Measurements from ENCODE around the gene CCL3.
"Not testable (repeated sequence)": the region's sequence is repeated elsewhere in the genome, so short reads cannot be mapped to it uniquely, and the experiment has no call there.

The CCL3 gene

GRCh38 chr17:36123431-36123830 lies 33.5 kb upstream of the CCL3 start:
- H3K4me1 Mint-ChIP-seq: no peaks in the 10 kb centered on the region
- no peak overlapping the region for H3K4me3 Mint-ChIP-seq
- H3K27ac Mint-ChIP-seq: no peak overlapping the region
- H3K9me3 Mint-ChIP-seq: no peaks in the 10 kb centered on the region
- no peaks in the 10 kb centered on the region for H3K27me3 Mint-ChIP-seq
- peaks cover 2% of the 10 kb centered on the region for H3K36me3 Mint-ChIP-seq

- not testable (repeated sequence) for H3K4me3 Mint-ChIP-seq, H3K27ac Mint-ChIP-seq, H3K27me3 Mint-ChIP-seq, H3K9me3 Mint-ChIP-seq, H3K36me3 Mint-ChIP-seq, H3K4me1 Mint-ChIP-seq
These were observed 31.2 kb upstream of the CCL3 start for GRCh38 chr17:36121099-36121498.

GRCh38 chr17:36120221-36120620 lies 30.3 kb upstream of the CCL3 start:
- Mint-ChIP-seq H3K36me3 (no peaks in the 10 kb centered on the region), H3K27me3 (no peaks in the 10 kb centered on the region)

GRCh38 chr17:36118477-36119353 lies 28.8 kb upstream of the CCL3 start:
- Mint-ChIP-seq H3K4me3 (no peak overlapping the region), H3K36me3 (no peaks in the 10 kb centered on the region), H3K4me1 (no peaks in the 10 kb centered on the region), H3K9me3 (no peaks in the 10 kb centered on the region), H3K27me3 (peaks cover 3% of the 10 kb centered on the region), H3K27ac (no peak overlapping the region)

More at GRCh38 chr17:36120221-36120620, 30.3 kb upstream of the CCL3 start:
- H3K4me1 Mint-ChIP-seq: no peaks in the 10 kb centered on the region
- no peak overlapping the region for H3K4me3 Mint-ChIP-seq
- no peaks in the 10 kb centered on the region for H3K9me3 Mint-ChIP-seq
- no peak overlapping the region for H3K27ac Mint-ChIP-seq

GRCh38 chr17:36117505-36118382 lies 27.8 kb upstream of the CCL3 start:
- no peak overlapping the region for H3K27ac Mint-ChIP-seq
- peaks cover 3% of the 10 kb centered on the region for H3K27me3 Mint-ChIP-seq
- H3K36me3 Mint-ChIP-seq: no peaks in the 10 kb centered on the region
- no peaks in the 10 kb centered on the region for H3K4me1 Mint-ChIP-seq
- H3K4me3 Mint-ChIP-seq: no peak overlapping the region
- peaks cover 1% of the 10 kb centered on the region for H3K9me3 Mint-ChIP-seq

- H3K9me3 Mint-ChIP-seq, H3K4me1 Mint-ChIP-seq, H3K27ac Mint-ChIP-seq, H3K36me3 Mint-ChIP-seq, H3K4me3 Mint-ChIP-seq, H3K27me3 Mint-ChIP-seq: not testable (repeated sequence)
These were observed 25.7 kb upstream of the CCL3 start for GRCh38 chr17:36115649-36115977.

GRCh38 chr17:36114971-36115648 lies 25.2 kb upstream of the CCL3 start:
- H3K9me3 Mint-ChIP-seq, H3K4me3 Mint-ChIP-seq, H3K4me1 Mint-ChIP-seq: not testable (repeated sequence)

GRCh38 chr17:36113131-36113530 lies 23.2 kb upstream of the CCL3 start:
- H3K27me3 Mint-ChIP-seq, H3K4me1 Mint-ChIP-seq, H3K27ac Mint-ChIP-seq, H3K9me3 Mint-ChIP-seq, H3K4me3 Mint-ChIP-seq, H3K36me3 Mint-ChIP-seq: not testable (repeated sequence)

More at GRCh38 chr17:36114971-36115648, 25.2 kb upstream of the CCL3 start:
- not testable (repeated sequence) for H3K27me3 Mint-ChIP-seq, H3K27ac Mint-ChIP-seq, H3K36me3 Mint-ChIP-seq

- Mint-ChIP-seq H3K9me3 (peaks cover 5% of the 10 kb centered on the region), H3K27ac (no peak overlapping the region), H3K4me1 (no peaks in the 10 kb centered on the region), H3K4me3 (no peak overlapping the region), H3K27me3 (peaks cover 3% of the 10 kb centered on the region), H3K36me3 (no peaks in the 10 kb centered on the region)
These were observed 22.6 kb upstream of the CCL3 start for GRCh38 chr17:36112572-36112971.

GRCh38 chr17:36111068-36111490 lies 21.1 kb upstream of the CCL3 start:
- Mint-ChIP-seq H3K36me3 (no peaks in the 10 kb centered on the region), H3K27me3 (peaks cover 3% of the 10 kb centered on the region), H3K27ac (no peak overlapping the region), H3K4me3 (no peak overlapping the region), H3K9me3 (peaks cover 5% of the 10 kb centered on the region), H3K4me1 (no peaks in the 10 kb centered on the region)

GRCh38 chr17:36108265-36108664 lies 18.3 kb upstream of the CCL3 start:
- not testable (repeated sequence) for H3K27me3 Mint-ChIP-seq, H3K4me3 Mint-ChIP-seq, H3K9me3 Mint-ChIP-seq, H3K4me1 Mint-ChIP-seq, H3K36me3 Mint-ChIP-seq, H3K27ac Mint-ChIP-seq

GRCh38 chr17:36107660-36108059 lies 17.7 kb upstream of the CCL3 start:
- Mint-ChIP-seq H3K27me3 (peaks cover 11% of the 10 kb centered on the region), H3K4me1 (no peaks in the 10 kb centered on the region), H3K9me3 (peaks cover 3% of the 10 kb centered on the region), H3K27ac (no peak overlapping the region), H3K4me3 (no peak overlapping the region), H3K36me3 (no peaks in the 10 kb centered on the region)

- H3K36me3 Mint-ChIP-seq: no peaks in the 10 kb centered on the region
- no peaks in the 10 kb centered on the region for H3K9me3 Mint-ChIP-seq
- no peaks in the 10 kb centered on the region for H3K4me1 Mint-ChIP-seq
- no peak overlapping the region for H3K4me3 Mint-ChIP-seq
- peaks cover 11% of the 10 kb centered on the region for H3K27me3 Mint-ChIP-seq
- H3K27ac Mint-ChIP-seq: no peak overlapping the region
These were observed 16.5 kb upstream of the CCL3 start for GRCh38 chr17:36106493-36106835.

- H3K4me1 Mint-ChIP-seq: no peaks in the 10 kb centered on the region
- H3K27ac Mint-ChIP-seq: no peak overlapping the region
- H3K27me3 Mint-ChIP-seq: peaks cover 11% of the 10 kb centered on the region
- H3K4me3 Mint-ChIP-seq: peak overlapping the region; percentile 37
- no peaks in the 10 kb centered on the region for H3K36me3 Mint-ChIP-seq
- H3K9me3 Mint-ChIP-seq: no peaks in the 10 kb centered on the region
These were observed 16.0 kb upstream of the CCL3 start for GRCh38 chr17:36105781-36106492.

GRCh38 chr17:36104701-36105181 lies 14.8 kb upstream of the CCL3 start:
- peaks cover 13% of the 10 kb centered on the region for H3K27me3 Mint-ChIP-seq
- peaks cover 2% of the 10 kb centered on the region for H3K36me3 Mint-ChIP-seq
- peak overlapping the region; percentile 77 for H3K4me3 Mint-ChIP-seq
- no peaks in the 10 kb centered on the region for H3K9me3 Mint-ChIP-seq
- no peak overlapping the region for H3K27ac Mint-ChIP-seq
- H3K4me1 Mint-ChIP-seq: no peaks in the 10 kb centered on the region
